Measurements from ENCODE around the gene VNN1.

The VNN1 gene

DNA sequence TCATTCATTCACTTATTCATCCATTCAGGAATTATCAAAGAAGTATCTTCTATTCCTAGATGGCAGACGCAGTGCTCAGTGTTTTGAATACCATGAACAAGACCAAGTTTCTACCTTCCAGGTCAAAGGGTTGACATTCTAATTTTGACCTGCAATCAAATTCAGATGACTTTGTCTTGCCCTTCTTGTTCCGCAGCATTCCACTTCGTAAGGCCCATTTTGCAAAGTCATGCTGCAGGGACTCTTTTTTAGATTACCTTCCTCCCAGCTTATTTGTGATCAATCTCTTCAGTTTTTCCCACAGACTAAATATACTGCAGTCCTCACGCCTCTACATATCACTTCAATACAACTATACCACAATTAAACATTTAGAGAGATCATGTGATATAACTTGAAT lies 47.7 kb downstream of the VNN1 start:
- no peak overlapping the region for H3K4me3 ChIP-seq (ENCODE audit: low read depth, low read length)
- TF ChIP-seq CTCF (IDR thresholded peaks at IDR 0.05; ENCODE audit: insufficient read depth, low read depth, low read length, missing control alignments), result no peak
- DNase-seq (ENCODE audit: low read depth), result no peak

GRCh38 chr6:132664309-132665034 lies 49.4 kb downstream of the VNN1 start:
- TF ChIP-seq CTCF (IDR thresholded peaks at IDR 0.05; ENCODE audit: insufficient read depth, low read depth, low read length, missing control alignments), result no peak
- H3K4me3 ChIP-seq (ENCODE audit: low read depth, low read length), result no peak overlapping the region
- no peak for DNase-seq (ENCODE audit: low read depth)

DNA sequence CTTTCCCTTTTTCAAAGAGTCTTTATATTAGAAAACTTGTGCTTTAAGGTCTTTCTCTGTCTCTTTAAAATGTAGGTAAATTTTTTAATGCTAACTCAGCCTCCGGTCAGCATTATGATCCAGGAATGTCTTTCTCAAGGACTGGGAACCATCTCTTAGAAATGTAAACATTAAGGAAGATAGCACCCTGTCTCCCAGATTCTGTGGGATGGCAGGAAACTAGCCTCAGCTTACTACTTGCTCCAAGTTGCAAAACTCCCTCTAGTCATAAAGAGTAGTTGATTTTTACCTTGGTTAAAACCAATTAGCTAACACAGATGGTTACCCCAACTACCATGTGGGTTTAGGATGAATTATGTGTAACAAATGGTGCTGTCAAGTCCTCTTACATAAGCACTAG lies 50.2 kb downstream of the VNN1 start:
- no peak for DNase-seq (ENCODE audit: low read depth)
- H3K4me3 ChIP-seq (ENCODE audit: low read depth, low read length), result no peak overlapping the region
- no peak for TF ChIP-seq CTCF (IDR thresholded peaks at IDR 0.05; ENCODE audit: insufficient read depth, low read depth, low read length, missing control alignments)

GRCh38 chr6:132661906-132662305 lies 51.9 kb downstream of the VNN1 start:
- DNase-seq (ENCODE audit: low read depth), result no peak
- no peak overlapping the region for H3K4me3 ChIP-seq (ENCODE audit: low read depth, low read length)
- TF ChIP-seq CTCF (IDR thresholded peaks at IDR 0.05; ENCODE audit: insufficient read depth, low read depth, low read length, missing control alignments), result no peak

- no peak for DNase-seq (ENCODE audit: low read depth)
- TF ChIP-seq CTCF (IDR thresholded peaks at IDR 0.05; ENCODE audit: insufficient read depth, low read depth, low read length, missing control alignments), result no peak
- H3K4me3 ChIP-seq (ENCODE audit: low read depth, low read length), result no peak within 1 kb of the TSS
Observed at GRCh38 chr6:132659082-132659481, 54.8 kb downstream of the VNN1 start, which contains the start of gene TAAR1. Gene TAAR1 (minus strand): TSS chr6:132659182. CDS start chr6:132646003, 13,179 bp downstream.

DNA sequence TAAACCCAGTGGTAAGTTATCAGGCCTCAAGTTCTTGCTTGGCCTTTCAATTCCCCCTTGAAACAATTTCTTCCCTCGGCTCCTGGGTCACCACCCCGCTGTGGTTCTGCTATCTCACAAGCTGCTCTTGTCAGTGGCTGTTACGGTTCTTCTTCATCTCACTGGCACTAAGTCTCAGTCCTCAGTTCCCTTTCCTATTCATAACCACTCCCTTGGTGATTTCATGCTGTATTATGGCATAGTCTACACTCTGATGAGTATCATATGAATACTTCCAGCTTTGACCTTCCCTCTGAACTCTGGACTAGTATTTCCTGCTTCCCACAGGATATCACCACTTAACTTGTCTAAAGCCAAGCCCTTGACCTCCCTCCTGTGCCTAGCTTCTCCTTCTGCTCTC lies 62.8 kb downstream of the VNN1 start:
- peak; percentile 39 for DNase-seq (ENCODE audit: low read depth)
- no peak overlapping the region for H3K4me3 ChIP-seq (ENCODE audit: low read depth, low read length)
- TF ChIP-seq CTCF (IDR thresholded peaks at IDR 0.05; ENCODE audit: insufficient read depth, low read depth, low read length, missing control alignments), result no peak

DNA sequence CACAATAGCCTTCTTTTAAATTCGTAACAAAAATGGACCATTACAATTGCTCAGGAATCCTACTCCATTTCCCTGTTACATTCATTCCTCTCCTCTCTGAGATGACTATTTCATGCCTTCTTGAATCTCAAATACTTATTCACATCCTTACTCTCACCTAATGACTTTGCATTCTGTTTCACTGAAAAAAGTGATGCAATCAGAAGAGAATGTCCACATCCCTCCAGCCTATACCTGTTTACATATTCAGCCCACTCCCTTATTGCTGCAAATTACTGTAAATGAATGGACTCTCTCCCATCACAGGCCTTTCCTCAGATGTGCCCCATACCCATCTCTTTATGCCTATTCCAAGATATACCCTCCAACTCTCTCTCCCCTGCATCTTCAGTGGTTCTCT lies 63.4 kb downstream of the VNN1 start:
- no peak overlapping the region for H3K4me3 ChIP-seq (ENCODE audit: low read depth, low read length)
- no peak for DNase-seq (ENCODE audit: low read depth)

More for the DNA sequence above, 63.4 kb downstream of the VNN1 start:
- no peak for TF ChIP-seq CTCF (IDR thresholded peaks at IDR 0.05; ENCODE audit: insufficient read depth, low read depth, low read length, missing control alignments)
